LNCAP (cell line): ENCODE results near the gene FAM227A.
A peak's percentile ranks its signal among the peaks of the same experiment; 100 is the strongest.

ENCODE experiments used
- TF ChIP-seq, protein P1 (sequence below): fragments of 450-650 bp; IDR thresholded peaks from 2 replicates; pipeline ENCODE4 v1.5.1; 2017; ENCODE audit warnings: mild to moderate bottlenecking

The FAM227A gene

GRCh38 chr22:38685761-38686160 is 29.6 kb upstream of the FAM227A start:
- TF ChIP-seq, protein P1, sequence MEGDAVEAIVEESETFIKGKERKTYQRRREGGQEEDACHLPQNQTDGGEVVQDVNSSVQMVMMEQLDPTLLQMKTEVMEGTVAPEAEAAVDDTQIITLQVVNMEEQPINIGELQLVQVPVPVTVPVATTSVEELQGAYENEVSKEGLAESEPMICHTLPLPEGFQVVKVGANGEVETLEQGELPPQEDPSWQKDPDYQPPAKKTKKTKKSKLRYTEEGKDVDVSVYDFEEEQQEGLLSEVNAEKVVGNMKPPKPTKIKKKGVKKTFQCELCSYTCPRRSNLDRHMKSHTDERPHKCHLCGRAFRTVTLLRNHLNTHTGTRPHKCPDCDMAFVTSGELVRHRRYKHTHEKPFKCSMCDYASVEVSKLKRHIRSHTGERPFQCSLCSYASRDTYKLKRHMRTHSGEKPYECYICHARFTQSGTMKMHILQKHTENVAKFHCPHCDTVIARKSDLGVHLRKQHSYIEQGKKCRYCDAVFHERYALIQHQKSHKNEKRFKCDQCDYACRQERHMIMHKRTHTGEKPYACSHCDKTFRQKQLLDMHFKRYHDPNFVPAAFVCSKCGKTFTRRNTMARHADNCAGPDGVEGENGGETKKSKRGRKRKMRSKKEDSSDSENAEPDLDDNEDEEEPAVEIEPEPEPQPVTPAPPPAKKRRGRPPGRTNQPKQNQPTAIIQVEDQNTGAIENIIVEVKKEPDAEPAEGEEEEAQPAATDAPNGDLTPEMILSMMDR: no peak

GRCh38 chr22:38684895-38685294 is 28.7 kb upstream of the FAM227A start:
- TF ChIP-seq, protein P1: no peak

DNA sequence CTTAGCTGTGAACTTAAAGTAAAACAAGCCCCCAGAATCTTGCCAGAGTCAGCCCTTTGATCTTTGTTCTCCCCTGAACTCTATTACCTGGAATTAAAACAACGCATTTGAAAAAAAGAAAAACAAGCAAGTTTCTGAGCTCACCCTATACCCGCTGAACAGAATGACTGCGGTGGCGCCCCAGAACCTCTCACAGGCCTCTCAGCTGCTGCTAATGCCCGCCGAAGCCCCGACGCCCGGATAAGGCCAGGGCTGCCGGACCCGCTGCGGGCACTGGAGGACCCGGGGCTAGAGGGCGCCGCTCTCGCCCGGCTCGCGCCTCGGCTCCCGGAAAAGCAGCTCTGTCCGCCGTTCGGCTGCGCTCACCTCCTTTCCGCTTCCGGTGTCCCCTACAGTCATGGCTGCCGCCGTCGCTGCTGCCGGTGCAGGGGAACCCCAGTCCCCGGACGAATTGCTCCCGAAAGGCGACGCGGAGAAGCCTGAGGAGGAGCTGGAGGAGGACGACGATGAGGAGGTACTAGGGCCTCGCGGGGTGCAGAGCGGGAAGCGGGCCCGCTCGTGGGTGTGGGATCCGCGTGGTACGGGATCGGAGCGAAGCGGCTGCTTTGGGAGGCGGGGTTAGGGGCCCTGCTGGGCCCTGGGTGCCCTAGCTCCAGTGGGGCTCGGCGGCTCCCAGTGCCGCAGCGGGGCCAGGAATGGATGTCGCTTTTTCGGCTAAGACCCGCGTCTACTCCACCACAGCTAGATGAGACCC is 25.6 kb upstream of the FAM227A start, which contains the start of gene TOMM22:
Gene TOMM22 (plus strand): TSS at position 376 of the 754 bp plus-strand sequence. CDS start 22 bp downstream, at position 398.
- TF ChIP-seq, protein P1: peak; percentile 87

DNA sequence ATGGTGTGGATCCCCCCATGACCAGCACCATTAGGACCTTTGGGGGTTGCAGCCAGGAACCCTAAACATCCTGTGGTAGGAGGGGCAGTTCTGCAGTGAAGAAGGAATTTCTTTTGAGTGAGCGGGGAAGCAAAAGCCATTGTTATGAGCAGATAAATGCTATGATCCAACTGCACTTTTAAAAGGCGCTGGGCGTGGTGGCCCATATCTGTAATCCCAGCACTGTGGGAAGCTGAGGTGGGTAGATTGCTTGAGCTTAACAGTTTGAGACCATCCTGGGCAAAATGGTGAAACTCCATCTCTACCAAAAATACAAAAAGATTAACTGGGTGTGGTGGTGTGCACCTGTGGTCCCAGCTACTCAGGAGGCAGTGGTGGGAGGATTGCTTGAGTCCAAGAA is 19.6 kb upstream of the FAM227A start:
- TF ChIP-seq, protein P1: no peak

- TF ChIP-seq, protein P1: no peak
Measured at GRCh38 chr22:38674888-38675287, 18.7 kb upstream of the FAM227A start.

GRCh38 chr22:38657045-38657909 is 1.1 kb upstream of the FAM227A start:
- TF ChIP-seq, protein P1: no peak

DNA sequence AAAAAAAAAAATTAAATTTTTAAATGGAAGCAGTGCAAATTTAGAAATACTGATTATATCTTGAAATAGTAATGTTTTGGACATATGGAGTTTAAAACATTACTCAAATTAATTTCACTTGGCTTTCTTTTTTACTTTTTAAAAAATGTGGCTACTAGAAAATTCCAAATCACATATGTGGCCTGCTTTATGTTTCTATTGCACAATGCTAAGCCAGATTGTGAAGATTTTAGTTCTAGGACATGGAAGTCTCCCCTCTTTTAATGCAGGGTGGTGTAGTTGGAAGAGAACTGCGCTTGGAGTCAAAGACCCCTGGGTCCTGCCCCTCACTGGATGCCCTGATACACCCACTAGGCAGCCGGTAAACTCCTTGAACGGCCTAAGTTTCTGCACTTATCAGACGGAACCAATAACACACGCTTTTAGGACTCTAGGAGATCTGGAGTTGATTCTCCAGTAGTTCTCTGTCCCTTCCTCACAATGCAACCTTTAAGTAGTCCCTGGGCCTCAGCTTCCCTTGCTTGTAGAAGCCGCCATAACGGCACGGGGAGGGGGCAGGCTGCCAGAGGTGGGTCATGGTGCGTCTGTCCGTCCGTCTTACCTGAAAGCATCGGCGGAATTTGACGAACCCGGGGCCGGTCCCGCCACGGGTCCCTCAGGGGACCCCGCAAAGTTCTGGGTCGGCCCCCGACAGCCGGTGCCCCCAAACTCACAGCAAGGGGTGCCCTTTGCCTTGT is 505 bp downstream of the FAM227A start:
- TF ChIP-seq, protein P1: no peak
